H1 (cell line): ENCODE results near the gene ANXA9. TPM values are rescaled to one million over a fixed set of nuclear protein-coding genes. Genes with fewer than 3 reads are reported as not detected.

Source experiments
- CTCF ChIA-PET: fragments of 300-600 bp; sonication (Branson Sonifier 250); formaldehyde crosslinking; loops from one replicate; lab custom pipeline; 2021; ENCODE audit not compliant: partially characterized antibody; lab: Charles Lee
- POLR2A ChIA-PET: fragments of 300-600 bp; sonication (Branson Sonifier 250); formaldehyde crosslinking; loops from one replicate; lab custom pipeline; 2021; ENCODE audit warnings: inconsistent platforms; ENCODE audit not compliant: partially characterized antibody; lab: Charles Lee
- DNase-seq, 2 experiments: peaks; one replicate each; pipeline versions ENCODE4 v3.0.0 to v3.0.0-alpha.2; 2010 to 2022; ENCODE audit warnings: low spot score in 2 of 2, low read depth in 1 of 2, mixed read lengths in 1 of 2
- FAIRE-seq: peaks from 2 replicates; lab custom pipeline; 2011; peaks lifted over from hg19 to GRCh38; lab: Jason Lieb, UNC
- H2AFZ ChIP-seq: 2 replicates; pipeline ENCODE4 v1.8.1; 2012; ENCODE audit warnings: low read length, inconsistent platforms
- H2AK5ac ChIP-seq: 2 replicates; pipeline ENCODE4 v1.6.1; 2013; ENCODE audit warnings: low read depth, low read length
- H2BK120ac ChIP-seq: replicated peaks from 2 replicates; pipeline ENCODE3; 2013; ENCODE audit warnings: low read depth, low read length, inconsistent platforms
- H2BK12ac ChIP-seq: 2 replicates; pipeline ENCODE4 v1.6.1; 2013; ENCODE audit warnings: low read depth, low read length
- H2BK15ac ChIP-seq: 2 replicates; pipeline ENCODE4 v1.6.1; 2013; ENCODE audit warnings: low read length
- H2BK20ac ChIP-seq: 2 replicates; pipeline ENCODE4 v1.6.1; 2013; ENCODE audit warnings: low read length
- H2BK5ac ChIP-seq: 2 replicates; pipeline ENCODE4 v1.6.1; 2013; ENCODE audit warnings: low read depth, low read length
- H3K14ac ChIP-seq: 2 replicates; pipeline ENCODE4 v1.6.1; 2013; ENCODE audit warnings: inconsistent platforms; ENCODE audit not compliant: insufficient read length
- H3K18ac ChIP-seq: 2 replicates; pipeline ENCODE4 v1.6.1; 2013; ENCODE audit warnings: low read length; ENCODE audit errors: extremely low read depth
- H3K23ac ChIP-seq: 2 replicates; pipeline ENCODE4 v1.6.1; 2013; ENCODE audit warnings: inconsistent platforms; ENCODE audit not compliant: insufficient read length
- H3K23me2 ChIP-seq: 2 replicates; pipeline ENCODE4 v1.6.1; 2013; ENCODE audit warnings: low read depth, low read length
- H3K27ac ChIP-seq: 2 replicates; pipeline ENCODE4 v1.6.1; 2011; ENCODE audit warnings: low read depth, low read length, inconsistent platforms
- H3K27me3 ChIP-seq, 4 experiments: replicated peaks in 1 of 4; 1 replicate in 1 of 4; 2 replicates in 3 of 4; pipeline versions ENCODE4 v1.6.1 to v1.8.1; 2011 to 2013; ENCODE audit warnings: low read length in 3 of 4, mild to moderate bottlenecking in 3 of 4, inconsistent platforms in 2 of 4, mixed read lengths in 2 of 4, moderate library complexity in 1 of 4; ENCODE audit not compliant: control insufficient read depth in 3 of 4, insufficient read depth in 3 of 4; ENCODE audit errors: extremely low read depth in 1 of 4
- H3K36me3 ChIP-seq, 4 experiments: 2 replicates each; pipeline versions ENCODE4 v1.6.1 to v1.8.1; 2011 to 2013; ENCODE audit warnings: mild to moderate bottlenecking in 4 of 4, low read length in 3 of 4, moderate library complexity in 2 of 4, control low read depth in 1 of 4, inconsistent platforms in 1 of 4; ENCODE audit not compliant: insufficient read depth in 4 of 4, control insufficient read depth in 2 of 4
- H3K4ac ChIP-seq: replicated peaks from 2 replicates; pipeline ENCODE3; 2013; ENCODE audit warnings: low read length, low read depth, mixed read lengths, inconsistent platforms; ENCODE audit not compliant: insufficient read length
- H3K4me1 ChIP-seq, 4 experiments: replicated peaks in 1 of 4; 1 replicate in 1 of 4; 2 replicates in 3 of 4; pipeline versions ENCODE4 v1.6.1 to v1.8.1; 2011 to 2013; ENCODE audit warnings: low read length in 3 of 4, inconsistent platforms in 2 of 4, mixed read lengths in 1 of 4; ENCODE audit not compliant: insufficient read depth in 4 of 4, control insufficient read depth in 3 of 4
- H3K4me2 ChIP-seq, 2 experiments: 2 replicates each; pipeline versions ENCODE4 v1.6.1 to v1.8.1; 2011 to 2013; ENCODE audit warnings: low read depth in 2 of 2, low read length in 2 of 2, control low read depth in 1 of 2, inconsistent platforms in 1 of 2, mild to moderate bottlenecking in 1 of 2; ENCODE audit not compliant: insufficient read depth in 1 of 2
- H3K4me3 ChIP-seq, 4 experiments: fragments of 200-600, 300-600 bp in 1 of 4; sonication (generic), shearing (Covaris generic), sonication (Bioruptor Twin) in 1 of 4; 2 replicates each; pipeline versions ENCODE4 v1.5.1 to v1.8.1; 2011 to 2016; ENCODE audit warnings: low read length in 4 of 4, low read depth in 3 of 4, control low read depth in 2 of 4, inconsistent platforms in 2 of 4, mild to moderate bottlenecking in 2 of 4, mixed read lengths in 1 of 4, moderate library complexity in 1 of 4; ENCODE audit not compliant: insufficient read depth in 2 of 4; ENCODE audit errors: extremely low read depth in 1 of 4
- H3K56ac ChIP-seq: replicated peaks from 2 replicates; pipeline ENCODE3; 2013; ENCODE audit warnings: low read depth, mild to moderate bottlenecking, mixed read lengths, low read length, inconsistent platforms; ENCODE audit not compliant: insufficient read length
- H3K79me1 ChIP-seq: 2 replicates; pipeline ENCODE4 v1.6.1; 2013; ENCODE audit warnings: low read depth, low read length, control low read depth
- H3K79me2 ChIP-seq, 2 experiments: 2 replicates each; pipeline versions ENCODE4 v1.6.1 to v1.8.1; 2012 to 2013; ENCODE audit warnings: low read length in 2 of 2, mild to moderate bottlenecking in 2 of 2, inconsistent platforms in 1 of 2; ENCODE audit not compliant: insufficient read depth in 2 of 2, control insufficient read depth in 1 of 2
- H3K9ac ChIP-seq, 4 experiments: replicated peaks in 1 of 4; 1 replicate in 1 of 4; 2 replicates in 3 of 4; pipeline versions ENCODE4 v1.6.1 to v1.8.1; 2011 to 2013; ENCODE audit warnings: low read depth in 3 of 4, low read length in 3 of 4, control low read depth in 2 of 4, mild to moderate bottlenecking in 2 of 4, moderate library complexity in 2 of 4, inconsistent platforms in 1 of 4; ENCODE audit errors: extremely low read depth in 1 of 4
- H3K9me3 ChIP-seq, 2 experiments: 2 replicates each; pipeline versions ENCODE4 v1.6.1 to v1.8.1; 2012 to 2013; ENCODE audit warnings: mild to moderate bottlenecking in 2 of 2, moderate library complexity in 2 of 2, control low read depth in 1 of 2, inconsistent platforms in 1 of 2, low read depth in 1 of 2, low read length in 1 of 2, mixed read lengths in 1 of 2; ENCODE audit not compliant: insufficient read depth in 2 of 2
- H4K20me1 ChIP-seq, 2 experiments: replicated peaks in 1 of 2; 2 replicates each; pipeline versions ENCODE3 to v1.8.1; 2011 to 2013; ENCODE audit warnings: inconsistent platforms in 2 of 2, low read length in 2 of 2, mild to moderate bottlenecking in 1 of 2; ENCODE audit not compliant: insufficient read depth in 2 of 2, control insufficient read depth in 1 of 2
- H4K5ac ChIP-seq: 2 replicates; pipeline ENCODE4 v1.6.1; 2013; ENCODE audit warnings: low read length, low read depth, mixed read lengths, inconsistent platforms; ENCODE audit not compliant: insufficient read length
- H4K8ac ChIP-seq: 2 replicates; pipeline ENCODE4 v1.8.0; 2013; ENCODE audit warnings: mild to moderate bottlenecking, moderate library complexity, low read length, inconsistent platforms; ENCODE audit not compliant: insufficient read depth; ENCODE audit errors: extremely low read depth
- H4K91ac ChIP-seq: replicated peaks from 2 replicates; pipeline ENCODE3; 2013; ENCODE audit warnings: low read length, mixed read lengths, inconsistent platforms; ENCODE audit not compliant: insufficient read length
- ASH2L ChIP-seq: fragments of 200-600, 300-600 bp; sonication (generic); IDR thresholded peaks from one replicate; pipeline ENCODE4 v1.7.1; 2017; ENCODE audit warnings: low read length
- MAFK ChIP-seq: IDR thresholded peaks from 2 replicates; pipeline ENCODE4 v1.6.1; 2012; ENCODE audit warnings: low read depth, mild to moderate bottlenecking, improper control_type of control experiment, low read length
- NRF1 ChIP-seq: IDR thresholded peaks from 2 replicates; pipeline ENCODE4 v1.6.1; 2011; ENCODE audit warnings: mild to moderate bottlenecking, low read depth, low read length, improper control_type of control experiment
- POLR2AphosphoS5 ChIP-seq: IDR thresholded peaks from 2 replicates; pipeline ENCODE4 v1.6.1; 2011; ENCODE audit warnings: low read depth, low read length
- POU5F1 ChIP-seq: IDR thresholded peaks from 2 replicates; pipeline ENCODE4 v1.6.1; 2011; ENCODE audit warnings: low read depth, mild to moderate bottlenecking, low read length, moderate library complexity
- RBBP5 ChIP-seq: IDR thresholded peaks from 2 replicates; pipeline ENCODE4 v1.7.1; 2012; ENCODE audit warnings: low read depth, mild to moderate bottlenecking, inconsistent platforms, low read length, moderate library complexity, borderline replicate concordance
- RXRA ChIP-seq: IDR thresholded peaks from 2 replicates; pipeline ENCODE4 v1.6.1; 2011; ENCODE audit warnings: low read depth, mild to moderate bottlenecking, low read length, moderate library complexity; ENCODE audit not compliant: insufficient read depth
- SP2 ChIP-seq: IDR thresholded peaks from 2 replicates; pipeline ENCODE4 v1.6.1; 2012; ENCODE audit warnings: mild to moderate bottlenecking, low read length, inconsistent platforms
- SRF ChIP-seq: IDR thresholded peaks from 2 replicates; pipeline ENCODE4 v1.6.1; 2011; ENCODE audit warnings: mild to moderate bottlenecking, low read depth, low read length, moderate library complexity
- TAF1 ChIP-seq: IDR thresholded peaks from 2 replicates; pipeline ENCODE4 v1.6.1; 2011; ENCODE audit warnings: mild to moderate bottlenecking, low read depth, low read length
- WGBS, 2 experiments: shearing (Covaris generic) in 1 of 2; methylation state at CpG; one replicate each; pipeline versions ENCODE4 v1.1.6 to v1.1.7; 2013 to 2015; ENCODE audit warnings: low lambda C conversion rate in 2 of 2, mixed read lengths in 2 of 2, inconsistent platforms in 1 of 2, low coverage in 1 of 2, missing lambda C conversion rate in 1 of 2; ENCODE audit not compliant: insufficient replicate concordance in 2 of 2, insufficient coverage in 1 of 2, insufficient read length in 1 of 2; ENCODE audit errors: extremely low coverage in 1 of 2, missing lambda C conversion rate in 1 of 2; 5-methylcytosine and 5-hydroxymethylcytosine counted together
- polyA plus RNA-seq, 7 experiments: library from polyadenylated mRNA; depleted of rRNA in 3 of 7; stranded (reverse) in 5 of 7; unstranded in 2 of 7; fragments of >200 nt in 5 of 7; fragments of 200-250 nt in 2 of 7; gene quantifications; 1 replicate in 5 of 7; 2 replicates in 1 of 7; 4 replicates in 1 of 7; pipeline versions ENCODE4 v1.2.1 to v1.2.3, GENCODE V29; 2011 to 2013; ENCODE audit warnings: missing spikeins in 2 of 7, mixed read lengths in 2 of 7
- total RNA-seq: library from RNA; stranded (reverse); fragmentation: NEBNext Ultra II Directional; extraction: Animal tissue kit (Norgen Biotek cat#: 25700); gene quantifications from 2 replicates; pipeline ENCODE4 v1.2.1, GENCODE V29; 2021
- TF ChIP-seq, protein P1 (sequence below): IDR thresholded peaks from 2 replicates; pipeline ENCODE4 v1.6.1; 2012; ENCODE audit warnings: low read length, inconsistent platforms
- TF ChIP-seq, protein P2 (sequence below): IDR thresholded peaks from 2 replicates; pipeline ENCODE4 v1.6.1; 2011; ENCODE audit warnings: low read length, improper control_type of control experiment

ANXA9 gene
- total and polyA plus RNA-seq, 2 of the 8 experiments (the other 6 are each of a cell fraction or from before 2014, with no cell fraction given) = 1.8 to 3.5 TPM

DNA sequence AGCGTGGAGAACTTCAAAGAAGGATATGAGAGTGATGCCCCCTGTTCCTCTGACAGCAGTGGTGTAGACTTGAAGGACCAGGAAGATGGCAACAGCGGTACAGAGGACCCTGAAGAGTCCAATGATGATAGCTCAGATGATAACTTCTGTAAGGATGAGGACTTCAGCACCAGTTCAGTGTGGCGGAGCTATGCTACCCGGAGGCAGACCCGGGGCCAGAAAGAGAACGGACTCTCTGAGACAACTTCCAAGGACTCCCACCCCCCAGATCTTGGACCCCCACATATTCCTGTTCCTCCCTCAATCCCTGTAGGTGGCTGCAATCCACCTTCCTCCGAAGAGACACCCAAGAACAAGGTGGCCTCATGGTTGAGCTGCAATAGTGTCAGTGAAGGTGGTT, 21.4 kb upstream of the ANXA9 start:
- ChIA-PET POLR2A (interaction anchor here (1.0 to 3.3 kb wide), 5 partner anchors 10 to 27 kb away, joined by 3 to 15 read pairs (median 4); no protein-coding TSS in a partner anchor), CTCF (interaction anchor here (0.6 to 1.2 kb wide), 2 partner anchors 34 to 36 kb away, joined by 3 read pairs; no protein-coding TSS in a partner anchor)
- H2BK120ac ChIP-seq = no peak overlapping the region
- H3K27me3 ChIP-seq = no peaks in the 10 kb centered on the region
- H4K5ac ChIP-seq = no peak overlapping the region
- no peaks in the 10 kb centered on the region for H3K23me2 ChIP-seq
- no peak overlapping the region for H3K27ac ChIP-seq
- no peak overlapping the region for H3K23ac ChIP-seq
- H3K14ac ChIP-seq = no peak overlapping the region
- no peaks in the 10 kb centered on the region; a peak in 1 of 4 replicates for H3K9me3 ChIP-seq
- no peaks in the 10 kb centered on the region for H4K20me1 ChIP-seq
- H4K91ac ChIP-seq = no peak overlapping the region
- peaks cover 20 to 82% (median 55%) of the 10 kb centered on the region in 4 experiments for H3K36me3 ChIP-seq
- 96% methylated on average over 7 of the region's 7 CpGs; no CpG with 5 or more reads in 1 of the 2 experiments for WGBS, 2 experiments
- no peak overlapping the region for H2BK15ac ChIP-seq
- H3K79me1 ChIP-seq = no peaks in the 10 kb centered on the region
- no peaks in the 10 kb centered on the region for H3K4me1 ChIP-seq
- H2BK5ac ChIP-seq = no peak overlapping the region
- no peak overlapping the region for H3K4ac ChIP-seq
- no peak overlapping the region for H2BK20ac ChIP-seq
- DNase-seq = no peak
- no peak overlapping the region for H4K8ac ChIP-seq
- H3K9ac ChIP-seq = no peak overlapping the region
- H2BK12ac ChIP-seq = no peak overlapping the region
- no peak overlapping the region for H3K56ac ChIP-seq
- H3K79me2 ChIP-seq = no peaks in the 10 kb centered on the region
- H3K4me3 ChIP-seq = no peak overlapping the region
- H3K18ac ChIP-seq = no peak overlapping the region
- H3K4me2 ChIP-seq = no peak overlapping the region
- FAIRE-seq = no peak
- H2AFZ ChIP-seq = no peak overlapping the region
- H2AK5ac ChIP-seq = no peak overlapping the region
- TF ChIP-seq ASH2L = no peak
- no peak for TF ChIP-seq SP2
- no peak for TF ChIP-seq RXRA
- TF ChIP-seq, protein P1, sequence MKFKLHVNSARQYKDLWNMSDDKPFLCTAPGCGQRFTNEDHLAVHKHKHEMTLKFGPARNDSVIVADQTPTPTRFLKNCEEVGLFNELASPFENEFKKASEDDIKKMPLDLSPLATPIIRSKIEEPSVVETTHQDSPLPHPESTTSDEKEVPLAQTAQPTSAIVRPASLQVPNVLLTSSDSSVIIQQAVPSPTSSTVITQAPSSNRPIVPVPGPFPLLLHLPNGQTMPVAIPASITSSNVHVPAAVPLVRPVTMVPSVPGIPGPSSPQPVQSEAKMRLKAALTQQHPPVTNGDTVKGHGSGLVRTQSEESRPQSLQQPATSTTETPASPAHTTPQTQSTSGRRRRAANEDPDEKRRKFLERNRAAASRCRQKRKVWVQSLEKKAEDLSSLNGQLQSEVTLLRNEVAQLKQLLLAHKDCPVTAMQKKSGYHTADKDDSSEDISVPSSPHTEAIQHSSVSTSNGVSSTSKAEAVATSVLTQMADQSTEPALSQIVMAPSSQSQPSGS = no peak
- no peak for TF ChIP-seq SRF
- no peak for TF ChIP-seq POU5F1
- TF ChIP-seq NRF1 = no peak
- no peak for TF ChIP-seq POLR2AphosphoS5
- no peak for TF ChIP-seq RBBP5
- TF ChIP-seq, protein P2, sequence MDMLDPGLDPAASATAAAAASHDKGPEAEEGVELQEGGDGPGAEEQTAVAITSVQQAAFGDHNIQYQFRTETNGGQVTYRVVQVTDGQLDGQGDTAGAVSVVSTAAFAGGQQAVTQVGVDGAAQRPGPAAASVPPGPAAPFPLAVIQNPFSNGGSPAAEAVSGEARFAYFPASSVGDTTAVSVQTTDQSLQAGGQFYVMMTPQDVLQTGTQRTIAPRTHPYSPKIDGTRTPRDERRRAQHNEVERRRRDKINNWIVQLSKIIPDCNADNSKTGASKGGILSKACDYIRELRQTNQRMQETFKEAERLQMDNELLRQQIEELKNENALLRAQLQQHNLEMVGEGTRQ = no peak
- no peak for TF ChIP-seq MAFK
- no peak for TF ChIP-seq TAF1
